Non-pigmented ciliary epithelial cell (primary cell): ENCODE results near the gene NENF.
"Not testable (repeated sequence)": the region's sequence is repeated elsewhere in the genome, so short reads cannot be mapped to it uniquely, and the experiment has no call there.

Experiments used
- DNase-seq: peaks from one replicate; pipeline ENCODE4 v3.0.0-alpha.2; 2010; ENCODE audit warnings: low read depth

NENF gene

DNA sequence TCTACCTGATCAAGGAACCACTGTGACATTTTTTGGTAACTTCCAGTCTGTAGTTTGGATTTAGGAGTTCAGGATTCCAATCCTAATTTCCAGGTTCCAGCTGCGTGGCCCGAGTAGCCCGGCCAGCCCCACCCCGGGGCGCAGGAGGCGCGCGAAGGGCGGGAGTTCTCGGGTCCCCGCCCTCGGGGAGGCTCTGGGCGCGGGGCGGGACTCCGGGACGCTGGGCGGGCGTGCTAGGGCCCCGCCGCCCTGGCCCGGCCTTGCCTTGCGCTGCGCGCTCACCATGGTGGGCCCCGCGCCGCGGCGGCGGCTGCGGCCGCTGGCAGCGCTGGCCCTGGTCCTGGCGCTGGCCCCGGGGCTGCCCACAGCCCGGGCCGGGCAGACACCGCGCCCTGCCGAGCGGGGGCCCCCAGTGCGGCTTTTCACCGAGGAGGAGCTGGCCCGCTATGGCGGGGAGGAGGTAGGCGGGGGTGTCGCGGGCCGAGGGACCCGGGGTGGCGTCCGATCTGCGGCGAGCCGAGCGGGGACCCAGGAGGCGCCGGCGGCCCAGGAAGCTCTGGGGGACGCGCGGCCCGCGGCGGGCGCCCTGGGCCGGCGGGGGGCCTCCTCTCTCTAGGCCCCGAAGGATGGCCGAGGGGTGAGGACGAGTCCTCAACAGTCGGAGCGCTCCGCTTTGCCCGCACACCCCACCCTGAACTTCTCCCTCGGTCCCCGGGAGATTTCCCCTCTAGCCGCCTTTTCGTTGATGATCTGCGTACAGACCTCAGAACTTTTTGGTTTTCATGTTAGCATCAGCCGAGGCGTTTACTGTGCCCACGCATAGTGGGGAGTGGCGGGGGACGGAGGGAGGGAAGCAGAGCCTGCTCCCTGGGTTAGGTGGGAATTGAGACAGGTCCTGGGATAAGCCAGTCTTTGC, at the start of gene NENF:
Gene NENF (plus strand): TSS at position 260 of the 916 bp plus-strand sequence. CDS start 24 bp downstream, at position 284.
- no peak for DNase-seq

DNA sequence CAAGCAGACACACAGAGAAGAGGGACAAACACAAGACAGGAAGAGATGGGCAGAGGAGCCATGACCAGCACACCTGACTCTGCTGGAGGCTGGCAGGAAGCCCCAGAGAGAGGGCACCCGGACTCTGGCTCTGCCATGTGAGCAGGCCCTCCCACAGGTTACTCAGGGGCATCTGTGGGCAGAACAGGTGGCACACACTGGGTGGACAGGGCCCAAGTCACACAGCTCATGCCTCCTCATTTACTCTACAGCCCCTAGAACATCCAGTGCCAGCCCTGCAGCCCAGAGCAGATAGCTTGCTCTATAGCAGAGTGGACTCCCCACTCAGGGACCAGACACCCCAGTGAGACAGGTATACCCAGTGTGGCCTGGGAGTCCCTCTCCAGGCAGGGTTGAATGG, 46.7 kb upstream of the NENF start:
- no peak for DNase-seq

DNA sequence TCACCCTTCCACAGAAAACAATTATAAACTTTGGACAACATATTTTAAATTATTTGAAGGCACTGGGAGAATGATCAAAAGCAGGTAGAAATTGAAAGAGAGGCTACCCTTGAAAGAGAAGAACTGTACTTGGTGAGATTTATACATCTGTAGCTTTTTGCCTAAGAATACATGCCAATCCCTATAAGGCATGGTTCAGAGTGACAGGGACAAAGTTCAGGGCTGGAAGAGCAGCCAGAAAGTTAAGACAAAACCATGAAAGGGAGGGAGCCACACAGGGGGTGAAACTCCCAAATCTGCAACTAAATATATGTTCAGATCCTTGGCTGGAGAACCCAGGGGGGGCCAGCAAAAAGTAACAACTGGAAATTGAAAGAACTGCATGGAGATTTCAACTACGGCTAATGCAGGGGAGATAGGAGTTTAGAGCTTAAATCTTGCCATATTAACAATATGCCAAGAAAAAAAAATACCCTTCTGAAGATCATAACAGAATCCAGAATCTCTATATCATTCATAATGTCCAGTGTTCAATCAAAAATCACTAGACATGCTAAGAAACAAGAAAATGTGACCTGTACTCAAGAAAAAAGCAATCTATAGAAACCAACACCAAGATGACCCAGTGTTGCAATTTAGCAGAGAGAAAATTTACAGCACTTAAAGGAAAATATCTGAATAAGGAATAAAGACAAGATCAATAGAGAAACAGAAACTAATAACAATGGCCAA, 43.6 kb upstream of the NENF start:
- no peak for DNase-seq

DNA sequence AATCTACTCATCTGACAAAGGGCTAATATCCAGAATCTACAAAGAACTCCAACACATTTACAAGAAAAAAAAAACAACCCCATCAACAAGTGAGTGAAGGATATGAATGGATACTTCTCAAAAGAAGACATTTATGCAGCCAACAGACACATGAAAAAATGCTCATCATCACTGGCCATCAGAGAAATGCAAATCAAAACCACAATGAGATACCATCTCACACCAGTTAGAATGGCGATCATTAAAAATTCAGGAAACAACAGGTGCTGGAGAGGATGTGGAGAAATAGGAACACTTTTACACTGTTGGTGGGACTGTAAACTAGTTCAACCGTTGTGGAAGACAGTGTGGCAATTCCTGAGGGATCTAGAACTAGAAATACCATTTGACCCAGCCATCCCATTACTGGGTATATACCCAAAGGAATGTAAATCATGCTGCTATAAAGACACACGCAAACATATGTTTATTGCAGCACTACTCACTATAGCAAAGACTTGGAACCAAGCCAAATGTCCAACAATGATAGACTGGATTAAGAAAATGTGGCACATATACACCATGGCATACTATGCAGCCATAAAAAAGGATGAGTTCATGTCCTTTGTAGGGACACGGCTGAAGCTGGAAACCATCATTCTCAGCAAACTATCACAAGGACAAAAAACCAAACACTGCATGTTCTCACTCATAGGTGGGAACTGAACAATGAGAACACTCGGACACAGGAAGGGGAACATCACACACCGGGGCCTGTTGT, 36.9 kb upstream of the NENF start:
- not testable (repeated sequence) for DNase-seq

DNA sequence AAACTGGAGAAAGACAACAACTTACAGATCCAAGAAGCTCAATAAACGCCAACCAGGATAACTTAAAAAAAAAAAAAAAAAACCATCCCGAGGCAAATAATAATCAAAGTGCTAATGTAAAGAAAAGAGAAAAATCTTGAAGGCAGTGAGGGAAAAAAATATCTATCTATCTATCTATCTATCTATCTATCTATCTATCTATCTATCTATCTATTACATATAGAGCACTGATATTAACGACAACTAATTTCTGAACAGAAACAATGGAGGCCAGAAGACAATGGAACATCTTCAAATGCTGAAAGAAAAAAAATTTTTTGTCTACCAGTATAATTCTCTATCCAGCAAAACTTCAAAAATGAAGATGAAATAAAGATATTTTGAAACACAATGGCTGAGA, 36.1 kb upstream of the NENF start:
- no peak for DNase-seq

DNA sequence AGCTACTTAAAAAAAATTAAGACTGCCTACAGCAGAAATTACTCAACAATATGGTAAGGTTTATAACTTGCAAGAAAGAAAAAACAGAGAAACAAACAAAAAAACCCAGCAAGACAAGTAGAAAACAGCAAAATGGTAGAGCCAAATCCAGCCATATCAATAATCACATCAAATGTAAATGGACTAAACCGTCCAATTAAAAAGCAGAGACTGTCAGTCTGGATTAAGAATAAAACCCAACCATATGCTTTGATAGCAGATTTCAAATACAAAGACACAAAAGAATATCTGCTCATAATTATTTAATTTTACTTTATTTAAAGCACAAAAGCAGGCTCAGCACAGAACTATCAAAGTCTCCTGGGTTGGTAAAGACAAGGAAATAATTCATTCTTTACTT, 35.5 kb upstream of the NENF start:
- DNase-seq: no peak

DNA sequence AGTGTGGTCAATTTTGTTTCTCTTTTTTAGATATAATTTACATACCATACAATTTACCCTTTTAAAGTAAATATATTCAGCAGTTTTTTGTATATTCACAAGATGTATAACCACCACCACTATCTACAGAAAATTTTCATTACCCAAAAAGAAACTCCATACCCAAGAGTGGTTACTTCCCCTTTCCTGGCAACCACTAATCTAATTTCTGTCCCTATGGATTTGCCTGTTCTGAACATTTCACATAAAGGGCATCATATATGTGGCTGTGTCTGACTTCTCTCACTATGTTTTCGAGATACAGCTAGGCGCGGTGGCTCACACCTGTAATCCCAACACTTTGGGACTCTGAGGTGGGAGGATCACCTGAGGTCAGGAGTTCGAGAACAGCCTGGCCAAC, 31.7 kb upstream of the NENF start:
- no peak for DNase-seq

DNA sequence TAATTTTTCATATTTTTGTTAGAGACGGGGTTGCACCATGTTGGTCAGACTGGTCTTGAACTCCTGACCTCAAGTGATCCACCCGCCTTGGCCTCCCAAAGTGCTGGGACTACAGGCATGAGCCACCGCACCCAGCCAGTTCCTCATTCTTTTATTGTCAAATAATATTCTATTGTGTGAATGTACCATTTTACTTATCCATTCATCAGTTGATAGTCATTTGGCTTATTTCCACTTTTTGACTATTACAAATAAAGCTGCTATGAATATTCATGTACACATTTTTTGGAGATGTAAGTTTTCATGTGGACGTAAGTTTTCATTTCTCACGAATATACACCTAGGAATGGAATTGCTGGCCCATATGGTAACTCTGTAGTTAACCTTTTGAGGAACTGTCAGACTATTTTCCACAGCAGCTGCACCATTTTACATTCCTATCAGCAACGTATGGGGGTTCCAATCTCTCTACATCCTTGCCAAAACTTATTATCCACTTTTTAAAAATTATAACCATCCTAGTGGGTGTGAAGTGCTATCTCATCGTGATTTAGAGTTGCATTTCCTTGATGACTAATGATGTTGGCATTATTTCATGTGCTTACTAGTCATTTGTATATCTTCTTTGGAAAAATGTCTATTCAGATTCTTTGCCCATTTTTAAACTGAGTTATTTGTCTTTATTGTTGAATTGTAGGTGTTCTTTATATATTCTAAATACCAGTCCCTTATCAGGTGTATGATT, 30.7 kb upstream of the NENF start:
- DNase-seq: peak; percentile 19

DNA sequence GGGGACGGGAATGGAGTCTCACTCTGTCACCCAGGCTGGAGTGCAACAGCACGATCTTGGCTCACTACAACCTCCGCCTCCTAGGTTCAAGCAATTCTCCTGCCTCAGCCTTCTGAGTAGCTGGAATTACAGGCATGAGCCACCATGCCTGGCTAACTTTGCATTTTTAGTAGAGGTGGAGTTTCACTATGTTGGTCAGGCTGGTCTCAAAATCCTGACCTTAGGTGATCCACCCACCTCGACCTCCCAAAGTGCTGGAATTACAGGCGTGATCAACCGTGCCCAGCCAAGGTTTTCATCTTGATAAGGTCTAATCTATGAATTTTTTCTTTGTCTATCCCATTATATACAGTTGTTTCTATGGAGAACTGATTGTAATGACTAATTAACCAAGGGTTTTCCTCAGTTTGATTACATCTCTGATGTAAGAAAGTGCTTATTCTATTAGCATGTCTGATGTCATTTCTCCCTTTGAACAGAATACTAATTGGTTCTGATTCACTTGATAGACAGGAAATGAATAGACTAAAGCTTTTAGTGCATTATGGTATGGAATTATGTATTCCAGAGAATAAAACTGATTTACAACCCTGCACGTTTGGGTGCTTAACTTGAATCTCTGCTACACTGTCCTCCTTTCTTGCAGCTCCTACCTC, 29.9 kb upstream of the NENF start:
- no peak for DNase-seq

DNA sequence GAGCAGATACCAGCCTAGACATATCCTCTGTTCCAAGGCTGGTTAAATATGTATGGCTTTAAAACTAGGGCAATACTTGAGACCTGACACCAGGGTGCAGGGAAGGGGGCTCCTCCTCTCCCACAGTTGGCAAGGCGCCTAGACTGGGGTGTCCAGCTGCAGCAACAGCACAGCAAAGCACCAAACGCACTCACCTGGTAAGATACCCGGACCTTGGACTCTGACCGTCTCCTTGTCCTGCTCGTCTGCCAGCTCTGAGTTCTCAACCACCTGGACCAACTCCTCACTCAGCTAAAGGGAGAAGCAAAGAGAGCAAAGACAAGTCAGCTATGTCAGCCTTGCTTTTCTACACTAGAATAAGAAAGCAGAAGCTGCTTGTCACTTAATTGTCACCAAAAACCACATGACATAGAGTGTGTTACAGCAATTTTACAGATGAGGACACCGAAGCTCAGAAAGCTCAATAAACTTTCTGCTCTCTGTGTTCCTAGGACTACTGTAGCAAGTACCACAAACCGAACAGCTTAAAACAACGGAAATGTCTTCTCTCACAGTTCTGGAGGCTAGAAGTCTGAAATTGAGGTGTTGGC, 22.4 kb upstream of the NENF start:
- DNase-seq: no peak

DNA sequence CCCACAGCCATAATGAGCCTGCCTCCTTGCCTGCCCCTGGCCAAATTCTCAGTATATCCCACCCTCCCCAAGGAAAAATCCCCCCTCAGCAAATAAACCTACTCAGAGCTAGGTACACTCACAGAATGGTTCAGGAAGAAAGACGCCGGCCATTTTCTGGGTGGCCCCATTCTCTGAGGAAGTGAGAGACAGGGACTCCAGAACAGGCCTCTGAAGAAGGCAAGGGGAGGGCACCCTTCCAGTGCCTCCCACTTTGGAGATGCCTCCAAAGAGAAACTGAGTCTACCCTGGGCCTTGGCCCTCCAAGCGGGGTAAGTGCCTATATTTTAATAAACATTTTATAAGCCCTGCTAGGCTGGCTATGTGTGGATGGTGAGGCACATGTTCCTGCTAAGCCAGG, 20.3 kb upstream of the NENF start:
- no peak for DNase-seq

DNA sequence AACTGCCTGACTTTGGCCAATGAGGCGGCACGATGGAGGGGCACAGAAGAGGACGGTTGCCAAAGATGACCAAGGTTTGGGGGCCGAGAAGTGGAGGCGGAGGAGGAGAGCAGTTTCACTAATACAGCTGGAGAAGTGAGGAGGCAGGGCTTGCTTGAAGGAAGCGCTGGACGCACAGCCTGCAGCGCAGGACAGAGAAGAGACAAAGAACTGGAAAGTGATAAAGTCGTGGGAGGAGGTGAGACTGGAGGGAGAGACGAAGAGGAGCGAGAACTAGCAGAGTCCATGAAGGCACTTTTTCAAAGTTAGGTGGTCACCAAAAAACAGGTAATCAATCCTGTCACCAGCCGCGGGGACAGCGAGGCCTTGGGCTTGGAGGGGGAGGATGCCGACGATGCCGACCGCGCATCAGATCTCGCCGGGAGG, 18.8 kb upstream of the NENF start:
- DNase-seq: no peak

DNA sequence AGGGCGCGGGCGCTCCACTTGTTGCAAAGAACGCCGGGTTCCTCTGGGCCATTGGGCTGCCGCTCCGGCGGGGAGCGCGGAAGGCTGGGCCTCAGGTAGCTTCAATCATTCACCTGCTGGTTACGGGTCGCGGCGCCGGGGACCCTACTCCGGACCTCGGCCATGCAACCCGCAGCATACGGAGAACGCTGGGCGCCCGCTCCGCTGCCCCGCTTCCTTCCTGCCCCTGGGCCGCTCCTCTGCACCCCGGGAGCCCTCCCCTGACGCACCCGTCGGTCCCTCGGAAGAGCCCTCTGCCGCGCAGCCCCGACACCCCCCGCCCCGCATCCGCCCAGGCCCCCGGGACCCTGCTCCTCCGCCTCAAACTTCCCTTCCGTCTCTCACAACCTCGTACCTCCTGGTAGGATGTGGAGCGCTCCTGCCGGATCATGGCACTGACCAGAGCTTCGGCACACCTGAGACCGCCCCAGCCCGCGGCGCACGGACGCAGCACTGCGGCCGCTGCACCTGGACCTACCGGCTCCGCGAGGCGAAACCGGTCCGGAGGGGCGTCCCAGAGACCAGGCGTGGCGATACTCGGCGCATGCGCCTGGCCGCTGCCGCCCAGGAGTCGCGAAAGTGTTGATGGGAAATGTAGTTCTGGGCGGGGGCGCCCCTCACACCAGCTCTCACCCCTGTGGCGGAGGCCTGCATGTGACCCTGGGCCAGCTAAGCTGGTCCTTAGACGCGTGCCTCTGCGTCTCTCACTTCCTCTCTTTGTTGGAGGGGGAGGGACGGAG, 18.2 kb upstream of the NENF start, which contains the start of gene PACC1:
Gene PACC1 (minus strand): TSS at position 559 of the 779 bp plus-strand sequence. CDS start 129 bp downstream, at position 430.
- no peak for DNase-seq

DNA sequence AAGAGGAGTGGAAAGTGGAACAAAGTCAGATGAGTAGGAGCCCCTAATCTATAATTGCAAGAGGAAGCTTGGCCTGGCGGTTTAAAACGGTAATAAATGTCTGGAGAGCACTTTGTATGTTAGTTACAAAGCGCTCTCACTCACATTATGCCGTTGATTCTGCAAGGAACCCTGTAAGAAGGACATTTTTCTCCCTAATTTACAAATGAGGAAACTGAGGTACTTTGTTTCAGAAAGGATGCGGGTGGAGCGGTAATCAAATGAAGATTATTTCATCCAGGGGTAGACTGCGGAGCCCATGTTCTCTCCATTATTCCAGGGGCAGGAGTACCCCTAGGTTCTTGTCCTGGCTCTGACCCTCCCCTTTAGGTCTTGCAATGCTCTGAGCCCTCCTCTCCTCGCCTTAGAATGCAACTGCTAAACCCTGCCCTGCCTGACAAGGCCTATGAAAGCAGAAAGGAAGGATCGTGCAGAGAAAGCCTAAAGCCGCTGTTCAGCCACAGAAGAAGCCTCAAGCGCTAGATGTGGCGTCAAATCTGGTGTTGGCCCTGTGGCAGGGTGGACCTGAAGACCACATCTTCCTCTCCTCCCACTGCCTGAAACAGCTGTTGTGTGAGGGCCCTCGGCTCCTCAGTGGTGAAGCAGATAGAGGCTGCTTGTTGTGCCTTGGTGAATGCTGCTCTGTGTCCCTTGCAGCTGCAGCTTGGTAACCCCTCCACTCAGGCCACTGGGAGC, 17.4 kb upstream of the NENF start:
- no peak for DNase-seq

DNA sequence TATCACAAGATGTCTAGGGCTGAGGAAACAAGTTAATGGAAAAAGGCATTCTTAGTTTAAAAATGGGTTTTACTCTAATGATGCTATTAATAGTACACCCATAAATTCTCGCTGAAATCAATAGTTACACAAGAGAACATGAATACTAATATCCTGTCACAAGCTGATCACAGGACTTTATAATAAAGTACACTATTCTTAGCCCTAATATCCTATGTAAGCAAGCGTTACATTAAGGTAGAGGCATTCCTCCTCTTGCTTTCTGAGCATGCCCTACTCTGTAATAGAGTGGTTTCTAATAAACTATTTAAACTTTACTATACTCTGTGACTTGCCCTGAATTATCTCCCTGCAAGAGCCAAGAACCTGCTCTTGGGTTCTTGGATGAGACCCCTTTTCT, 11.6 kb upstream of the NENF start:
- no peak for DNase-seq

DNA sequence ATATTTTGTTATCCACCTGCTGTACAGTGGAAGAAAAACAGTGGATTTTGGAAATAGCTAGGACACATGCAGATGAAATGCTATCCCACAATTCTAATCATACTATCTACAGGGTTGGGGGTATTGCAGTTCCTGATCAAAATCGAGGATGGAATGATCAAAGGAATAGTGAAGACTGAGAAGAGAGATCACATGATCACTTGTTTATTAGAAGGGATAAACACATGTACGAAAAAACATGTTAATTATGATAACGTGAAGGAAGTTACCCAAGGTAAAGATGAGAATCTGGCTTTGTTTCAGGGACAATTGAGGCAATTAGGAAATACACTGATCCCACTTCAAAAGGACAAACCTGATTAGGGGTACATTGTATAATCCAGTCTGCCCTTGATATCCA, 8.8 kb upstream of the NENF start:
- DNase-seq: no peak

DNA sequence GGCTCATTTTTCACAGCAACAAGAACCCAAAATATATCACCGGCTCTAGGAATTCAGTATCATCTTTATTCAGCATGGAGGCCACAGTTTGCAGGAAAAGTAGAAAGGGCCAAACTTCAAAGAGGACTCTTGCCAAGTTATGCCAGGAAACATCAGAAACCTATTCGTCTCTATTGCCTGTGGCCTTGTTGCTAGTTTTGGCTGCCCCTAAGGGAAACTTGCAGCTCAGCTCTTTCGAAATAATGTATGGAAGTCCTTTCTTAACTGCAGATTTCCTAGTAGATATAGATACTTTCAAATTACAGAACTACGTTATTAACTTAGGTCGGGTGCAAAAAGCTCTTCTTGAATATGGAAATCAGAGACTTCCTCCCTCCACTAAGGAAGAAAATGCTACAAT, 4.2 kb upstream of the NENF start:
- no peak for DNase-seq

DNA sequence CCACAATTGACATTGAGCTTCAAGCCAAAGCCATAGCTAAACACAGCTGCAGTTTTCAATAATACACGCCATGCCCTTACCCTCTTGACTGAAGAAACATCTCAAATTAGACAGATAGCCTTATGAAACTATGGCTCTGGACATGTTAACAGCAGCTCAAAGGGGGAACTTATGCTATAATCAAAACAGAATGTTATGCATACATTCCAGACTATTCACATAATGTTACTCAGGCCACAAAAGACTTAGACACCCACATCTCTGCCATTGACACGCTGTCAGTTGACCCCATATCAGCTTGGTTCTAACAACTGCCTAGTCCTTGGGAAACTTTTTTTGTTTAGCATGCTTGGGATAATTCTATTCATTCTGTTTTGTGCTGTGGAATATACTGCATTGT, 2.3 kb upstream of the NENF start:
- peak; percentile 41 for DNase-seq

DNA sequence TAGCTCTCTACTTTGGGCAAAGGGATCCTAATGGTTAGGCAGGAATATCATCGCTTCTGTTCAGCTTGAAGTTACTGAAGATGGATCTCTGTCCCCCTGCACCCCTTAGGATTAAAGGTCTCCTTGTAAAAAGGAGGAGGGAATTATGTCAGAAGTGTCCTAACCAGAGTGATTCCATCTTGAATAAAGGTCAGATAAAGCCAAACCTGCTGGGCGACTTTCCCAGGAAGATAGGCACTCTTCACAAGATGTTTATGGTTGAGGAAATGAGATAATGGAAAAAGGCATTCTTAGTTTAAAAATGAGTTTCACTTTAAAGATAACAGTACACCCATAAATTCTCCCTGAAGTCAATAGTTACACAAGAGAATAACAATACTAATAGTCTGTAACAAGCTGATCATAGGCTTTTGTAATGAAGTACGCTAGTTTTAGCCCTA, 1.7 kb upstream of the NENF start:
- DNase-seq: no peak
